Effector CD8-positive, alpha-beta T cell (primary cell): ENCODE data around the gene KPNB1.
A peak's percentile ranks its signal among the peaks of the same experiment; 100 is the strongest.

Experiments used
- DNase-seq: peaks from one replicate; lab custom pipeline; 2025; lab: John Stamatoyannopoulos, UW

Gene KPNB1

DNA sequence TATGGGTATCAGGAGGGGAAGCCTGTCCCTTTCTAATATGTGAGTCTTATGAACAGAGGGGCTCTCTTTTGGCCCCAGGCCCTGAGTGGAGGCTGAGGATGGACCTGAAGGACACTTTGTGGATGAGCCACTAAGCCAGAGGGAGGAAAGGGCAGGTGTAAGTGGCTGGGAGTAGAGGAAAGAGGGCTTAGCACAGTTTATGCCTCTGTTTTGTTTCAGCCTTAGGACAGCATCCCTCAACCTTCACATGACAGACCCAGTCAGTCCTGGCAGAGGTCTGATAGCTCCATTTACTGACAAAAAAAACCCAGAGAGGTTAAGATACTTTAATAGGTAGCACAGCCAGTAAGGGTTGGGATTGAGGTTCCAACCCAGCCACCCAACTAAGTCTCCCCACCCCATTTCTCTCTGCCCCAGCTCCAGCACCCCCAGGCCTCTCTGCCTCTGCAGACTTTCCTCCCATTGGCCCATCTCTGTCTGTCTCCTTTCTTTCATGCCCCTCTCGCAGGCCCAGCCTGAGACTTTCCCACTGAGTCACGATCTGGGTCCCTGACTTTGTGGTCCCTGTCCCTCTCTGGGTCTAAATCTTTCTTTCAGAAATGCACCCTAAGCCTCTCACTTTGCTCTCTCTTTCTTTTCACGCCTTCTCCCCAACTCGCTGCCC lies 78.6 kb downstream of the KPNB1 start:
- no peak for DNase-seq

GRCh38 chr17:47729476-47729875 lies 79.8 kb downstream of the KPNB1 start:
- no peak for DNase-seq

GRCh38 chr17:47730681-47731080 lies 81.0 kb downstream of the KPNB1 start:
- DNase-seq = no peak

GRCh38 chr17:47731396-47731795 lies 81.7 kb downstream of the KPNB1 start:
- DNase-seq = no peak

- no peak for DNase-seq
Observed at GRCh38 chr17:47732399-47733046, 82.8 kb downstream of the KPNB1 start.

DNA sequence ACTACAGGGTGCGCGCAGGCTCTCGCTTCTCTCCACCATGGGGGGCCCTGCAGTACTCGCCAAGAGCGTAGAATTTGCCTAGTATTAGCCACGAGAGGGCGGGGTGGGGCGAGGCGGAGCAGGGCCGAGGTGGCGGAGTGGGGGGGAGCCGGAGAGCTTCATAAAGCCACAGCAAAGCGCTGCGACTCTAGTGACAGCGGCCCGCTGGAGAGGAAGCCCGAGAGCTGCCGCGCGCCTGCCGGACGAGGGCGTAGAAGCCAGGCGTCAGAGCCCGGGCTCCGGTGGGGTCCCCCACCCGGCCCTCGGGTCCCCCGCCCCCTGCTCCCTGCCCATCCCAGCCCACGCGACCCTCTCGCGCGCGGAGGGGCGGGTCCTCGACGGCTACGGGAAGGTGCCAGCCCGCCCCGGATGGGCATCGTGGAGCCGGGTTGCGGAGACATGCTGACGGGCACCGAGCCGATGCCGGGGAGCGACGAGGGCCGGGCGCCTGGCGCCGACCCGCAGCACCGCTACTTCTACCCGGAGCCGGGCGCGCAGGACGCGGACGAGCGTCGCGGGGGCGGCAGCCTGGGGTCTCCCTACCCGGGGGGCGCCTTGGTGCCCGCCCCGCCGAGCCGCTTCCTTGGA lies 83.4 kb downstream of the KPNB1 start, which contains the start of gene TBX21:
Gene TBX21, plus strand, starts transcription at position 190 of the 627 bp plus-strand sequence. Its CDS starts 219 bp downstream, at position 409.
- DNase-seq = peak; percentile 72

GRCh38 chr17:47733674-47734410 lies 84.1 kb downstream of the KPNB1 start:
- DNase-seq = no peak

- no peak for DNase-seq
Observed at GRCh38 chr17:47735139-47735464, 85.4 kb downstream of the KPNB1 start.
